Activated CD8-positive, alpha-beta T cell treated with anti-CD3 and anti-CD28 coated beads, Interleukin-2, amount 10 ng/mL, durations not matched to agents 7 days and 5 days (primary cell): ENCODE data around the gene BTRC. TPM values are rescaled to one million over a fixed set of nuclear protein-coding genes. Genes with fewer than 3 reads are reported as not detected.

Source experiments
- ATAC-seq: fragments of 150-1000 bp; cut with Tn5 transposase; one replicate; pipeline ENCODE4 v1.10.0; 2021; ENCODE audit warnings: moderate library complexity
- CTCF ChIA-PET: fragments of 350-600 bp; sonication (Branson Sonifier 250); formaldehyde crosslinking; loops from one replicate; lab custom pipeline; 2021; ENCODE audit warnings: antibody characterized with exemption; lab: Charles Lee
- POLR2A ChIA-PET: fragments of 350-600 bp; sonication (Branson Sonifier 250); formaldehyde crosslinking; loops from one replicate; lab custom pipeline; 2021; ENCODE audit warnings: antibody characterized with exemption; lab: Charles Lee
- DNase-seq: peaks from one replicate; pipeline ENCODE4 v3.0.0-alpha.2; 2020
- H3K27ac Mint-ChIP-seq: one replicate; pipeline ENCODE4 v1.8.0; 2021; ENCODE audit warnings: mild to moderate bottlenecking, mixed read lengths
- H3K27me3 Mint-ChIP-seq: one replicate; pipeline ENCODE4 v1.8.0; 2021; ENCODE audit warnings: low read depth, mixed read lengths
- H3K36me3 Mint-ChIP-seq: one replicate; pipeline ENCODE4 v1.8.0; 2021; ENCODE audit warnings: low read depth, mixed read lengths
- H3K4me1 Mint-ChIP-seq: one replicate; pipeline ENCODE4 v1.8.0; 2021; ENCODE audit warnings: low read depth, mixed read lengths
- H3K4me3 Mint-ChIP-seq: one replicate; pipeline ENCODE4 v1.8.0; 2021; ENCODE audit warnings: mild to moderate bottlenecking, mixed read lengths
- H3K9me3 Mint-ChIP-seq: one replicate; pipeline ENCODE4 v1.8.0; 2022; ENCODE audit warnings: mixed read lengths; ENCODE audit not compliant: insufficient read depth
- total RNA-seq, 2 experiments: library from RNA; stranded (reverse); gene quantifications; one replicate each; pipeline ENCODE4 v1.2.3, GENCODE V29; 2021

The BTRC gene
- total RNA-seq, 2 experiments from 2014 or later: 11.0 to 11.2 TPM

DNA sequence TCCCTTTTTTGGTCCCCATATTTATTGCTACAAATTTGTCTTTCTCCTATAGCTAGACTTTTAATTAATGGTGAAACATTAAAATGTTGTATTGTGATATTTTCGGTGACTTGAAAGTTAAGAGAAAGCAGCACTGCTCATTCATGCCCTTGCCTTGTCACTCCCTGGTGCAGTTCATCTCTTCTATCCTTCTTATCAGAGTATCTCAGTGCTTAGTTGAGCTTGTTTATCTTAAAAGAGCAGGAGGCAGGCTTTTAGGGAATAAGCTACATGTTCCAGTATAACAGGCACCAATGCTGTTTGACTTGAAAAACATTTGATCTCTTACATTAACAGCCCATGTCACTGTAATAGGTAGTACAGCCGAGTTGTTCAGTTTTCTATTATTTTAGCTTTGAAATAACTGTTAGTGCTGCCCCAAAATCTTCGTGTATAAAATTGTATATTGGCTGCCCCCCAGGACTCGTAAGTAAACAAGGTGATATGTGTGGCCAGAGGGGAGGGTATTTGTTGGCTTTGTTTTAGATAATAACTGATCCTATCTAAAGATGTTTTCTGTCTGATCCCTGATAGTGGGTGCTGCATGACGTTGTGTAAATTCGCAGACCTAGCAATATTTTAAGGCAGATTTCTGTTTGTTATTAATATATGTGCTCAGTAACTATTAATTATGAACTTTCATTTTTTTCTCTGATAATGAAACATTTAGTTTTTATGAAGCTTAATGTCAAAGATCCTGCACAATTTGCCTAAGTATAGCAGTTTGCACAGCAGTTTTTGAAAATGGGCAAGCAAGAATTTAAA, 96.5 kb downstream of the BTRC start:
- no peak for ATAC-seq
- CTCF ChIA-PET: interaction anchor here (1.0 to 2.0 kb wide), 4 partner anchors 11 to 237 kb away, joined by 3 to 19 read pairs (median 6); no protein-coding TSS in a partner anchor
- H3K4me3 Mint-ChIP-seq: no peak overlapping the region
- H3K4me1 Mint-ChIP-seq: peaks cover 15% of the 10 kb centered on the region
- no peaks in the 10 kb centered on the region for H3K36me3 Mint-ChIP-seq
- POLR2A ChIA-PET: no interaction called here
- no peak for DNase-seq
- H3K9me3 Mint-ChIP-seq: no peaks in the 10 kb centered on the region
- no peak overlapping the region for H3K27ac Mint-ChIP-seq
- H3K27me3 Mint-ChIP-seq: peaks cover 31% of the 10 kb centered on the region

DNA sequence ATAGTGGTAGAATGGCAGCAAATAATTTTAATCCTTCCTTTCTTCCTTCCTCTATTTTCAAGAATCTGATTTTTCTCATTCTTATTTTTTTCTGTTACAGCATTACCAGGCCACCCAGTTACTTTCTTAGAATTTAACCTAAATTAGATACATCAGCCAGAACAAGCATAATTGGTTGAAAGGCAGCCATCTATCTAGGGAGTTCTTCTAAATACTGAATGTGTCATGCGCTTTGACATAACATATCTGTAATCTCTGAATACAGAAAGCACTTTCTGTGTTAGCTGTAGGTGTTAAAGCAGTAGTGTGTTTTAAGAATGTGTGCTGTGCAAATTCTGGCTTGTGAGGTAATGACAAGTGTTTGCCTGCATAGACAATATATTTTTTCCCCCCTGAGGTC, 97.3 kb downstream of the BTRC start:
- Mint-ChIP-seq H3K4me1 (peaks cover 15% of the 10 kb centered on the region), H3K27me3 (peaks cover 33% of the 10 kb centered on the region), H3K36me3 (no peaks in the 10 kb centered on the region), H3K4me3 (no peak overlapping the region), H3K9me3 (no peaks in the 10 kb centered on the region), H3K27ac (no peak overlapping the region)
- ATAC-seq (no peak), DNase-seq (no peak)
- ChIA-PET CTCF (interaction anchor here (1.0 to 2.0 kb wide), 4 partner anchors 11 to 238 kb away, joined by 3 to 19 read pairs (median 6); no protein-coding TSS in a partner anchor), POLR2A (no interaction called here)

DNA sequence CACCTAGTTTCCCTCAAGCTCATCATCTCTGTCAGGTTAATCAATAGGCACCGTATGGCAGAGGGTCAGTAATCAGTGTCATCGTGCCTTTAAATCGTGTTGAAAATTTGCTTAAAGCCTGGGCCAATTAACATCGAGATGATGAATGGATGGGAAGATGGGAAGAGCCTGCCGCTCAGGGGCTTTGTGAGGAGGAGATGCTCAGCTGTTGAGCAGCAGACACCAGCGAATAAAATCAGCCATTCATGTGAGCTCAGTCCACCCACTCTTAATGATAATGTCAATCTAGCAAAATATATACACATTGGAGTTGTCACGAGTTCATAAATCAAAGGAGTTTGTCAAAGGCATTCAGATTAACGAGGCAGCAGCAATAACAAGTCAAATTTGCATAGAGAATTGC, 97.7 kb downstream of the BTRC start:
- no peaks in the 10 kb centered on the region for H3K36me3 Mint-ChIP-seq
- ChIA-PET POLR2A (no interaction called here), CTCF (interaction anchor here (1.7 to 2.9 kb wide), 4 partner anchors 11 to 238 kb away, joined by 4 to 19 read pairs (median 13); no protein-coding TSS in a partner anchor)
- H3K27me3 Mint-ChIP-seq: peaks cover 33% of the 10 kb centered on the region
- H3K4me3 Mint-ChIP-seq: no peak overlapping the region
- no peak overlapping the region for H3K27ac Mint-ChIP-seq
- DNase-seq (no peak), ATAC-seq (no peak)
- H3K9me3 Mint-ChIP-seq: no peaks in the 10 kb centered on the region
- peaks cover 15% of the 10 kb centered on the region for H3K4me1 Mint-ChIP-seq

DNA sequence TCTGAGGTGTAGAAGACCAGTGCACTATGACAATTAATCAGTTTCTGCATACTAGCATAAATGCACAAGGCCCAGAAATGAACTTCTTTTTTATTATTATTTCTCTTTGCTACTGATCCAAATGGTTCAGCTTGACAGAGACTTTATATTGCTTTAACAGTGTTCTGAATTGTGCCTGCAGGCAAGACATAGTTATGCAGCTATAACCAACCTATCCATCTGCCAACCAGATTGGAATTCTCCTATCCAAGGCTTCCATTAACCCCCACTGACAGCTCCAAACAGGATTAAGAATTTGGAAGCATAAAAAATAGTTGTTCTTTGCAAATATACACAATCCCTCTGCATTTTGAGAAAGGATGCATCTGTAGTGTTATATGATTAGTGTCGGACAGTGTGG, 98.2 kb downstream of the BTRC start:
- Mint-ChIP-seq H3K4me1 (peaks cover 15% of the 10 kb centered on the region), H3K4me3 (no peak overlapping the region), H3K36me3 (no peaks in the 10 kb centered on the region), H3K9me3 (no peaks in the 10 kb centered on the region), H3K27ac (no peak overlapping the region), H3K27me3 (peaks cover 35% of the 10 kb centered on the region)
- ChIA-PET CTCF (interaction anchor here (1.1 to 3.2 kb wide), 4 partner anchors 10 to 186 kb away, joined by 3 to 20 read pairs (median 11); no protein-coding TSS in a partner anchor), POLR2A (no interaction called here)
- ATAC-seq: no peak
- DNase-seq: no peak

DNA sequence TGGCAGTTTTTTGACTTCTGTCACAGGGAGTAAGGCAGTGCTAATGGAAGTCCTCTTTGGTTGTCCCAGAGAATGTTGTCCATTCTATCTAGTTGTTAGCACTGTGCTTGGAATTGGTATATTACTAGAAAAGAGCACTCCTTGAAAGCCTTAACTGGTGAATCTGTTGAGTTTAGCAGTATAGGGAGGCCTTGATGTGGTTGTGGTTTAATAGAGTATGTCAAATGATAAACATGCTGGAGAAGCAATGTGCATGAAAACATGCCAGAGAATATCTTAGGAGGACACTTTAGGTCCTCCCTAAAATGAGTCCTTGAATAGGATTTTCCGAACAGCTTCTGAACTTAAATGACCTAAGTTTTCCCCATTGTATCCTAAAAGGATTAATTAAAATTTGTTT, 98.6 kb downstream of the BTRC start:
- ChIA-PET POLR2A (no interaction called here), CTCF (interaction anchor here (1.1 to 3.2 kb wide), 7 partner anchors 8 to 239 kb away, joined by 3 to 20 read pairs (median 10); no protein-coding TSS in a partner anchor)
- DNase-seq: no peak
- no peak overlapping the region for H3K27ac Mint-ChIP-seq
- H3K9me3 Mint-ChIP-seq: no peaks in the 10 kb centered on the region
- no peak for ATAC-seq
- peaks cover 37% of the 10 kb centered on the region for H3K27me3 Mint-ChIP-seq
- no peaks in the 10 kb centered on the region for H3K36me3 Mint-ChIP-seq
- H3K4me3 Mint-ChIP-seq: no peak overlapping the region
- H3K4me1 Mint-ChIP-seq: peaks cover 15% of the 10 kb centered on the region

DNA sequence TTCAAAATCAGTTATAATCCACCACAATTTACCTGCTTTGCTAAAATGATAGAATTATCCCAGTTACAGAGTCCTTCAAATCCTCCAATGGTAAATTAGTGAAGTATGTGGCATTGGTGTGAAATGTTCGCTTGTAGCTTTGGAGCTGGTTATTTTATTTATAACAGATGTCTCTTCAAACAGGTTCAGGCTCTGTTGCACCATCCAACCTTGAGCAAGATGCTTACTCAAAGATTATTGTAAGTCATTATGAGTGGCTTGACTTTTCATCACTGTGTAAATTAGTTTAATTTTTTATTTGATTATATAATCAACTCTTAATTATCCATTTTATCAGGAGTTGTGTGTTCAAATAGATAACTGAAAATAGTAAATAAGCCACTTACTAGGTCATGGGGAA, 99.4 kb downstream of the BTRC start:
- ChIA-PET POLR2A (no interaction called here), CTCF (interaction anchor here (1.1 to 3.2 kb wide), 8 partner anchors 9 to 239 kb away, joined by 3 to 20 read pairs (median 8); no protein-coding TSS in a partner anchor)
- ATAC-seq (no peak), DNase-seq (no peak)
- Mint-ChIP-seq H3K4me1 (peaks cover 15% of the 10 kb centered on the region), H3K27ac (no peak overlapping the region), H3K9me3 (no peaks in the 10 kb centered on the region), H3K36me3 (no peaks in the 10 kb centered on the region), H3K4me3 (no peak overlapping the region), H3K27me3 (peaks cover 39% of the 10 kb centered on the region)

DNA sequence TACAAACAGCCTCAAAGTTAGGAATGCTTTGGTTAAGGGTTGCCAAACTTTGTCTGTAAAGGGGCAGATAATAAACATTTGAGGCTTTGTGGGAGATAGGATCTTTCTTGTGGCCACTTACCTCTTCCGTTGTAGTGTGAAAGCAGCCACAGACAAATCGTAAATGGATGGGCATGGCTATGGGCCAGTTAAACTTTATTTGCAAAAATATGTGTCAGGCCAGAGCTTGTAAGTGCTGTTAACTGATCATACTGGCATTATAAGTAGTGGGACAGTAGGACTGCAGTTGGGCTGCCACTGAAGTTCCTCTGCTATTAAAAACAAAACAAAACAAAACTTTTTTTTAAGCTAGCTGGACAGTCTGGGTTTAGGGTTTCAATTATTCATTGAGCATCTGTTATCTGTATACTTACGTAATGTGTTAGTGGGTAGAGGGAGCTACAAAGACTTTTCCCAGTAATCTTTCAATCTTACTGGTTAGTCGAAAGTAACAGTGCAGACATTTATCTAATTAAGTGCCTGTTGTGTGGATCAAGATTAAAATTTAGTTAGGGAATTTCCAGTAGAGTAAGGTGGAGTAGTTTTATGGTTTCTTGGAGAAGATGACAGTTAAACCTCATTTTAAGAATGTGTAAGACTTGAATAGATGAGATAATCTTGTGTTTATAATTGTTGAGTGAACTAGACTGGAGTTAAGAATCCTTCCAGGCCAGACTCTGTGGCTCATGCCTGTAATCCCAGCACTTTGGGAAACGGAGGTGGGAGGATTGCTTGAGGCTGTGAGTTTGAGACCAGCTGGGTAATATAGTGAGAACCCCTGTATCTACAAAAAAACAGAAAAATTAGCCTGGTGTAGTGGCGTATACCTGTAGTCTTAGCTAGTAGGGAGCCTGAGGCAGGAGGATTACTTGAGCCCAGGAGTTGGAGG, 100.1 kb downstream of the BTRC start:
- ChIA-PET POLR2A (no interaction called here), CTCF (interaction anchor here (1.1 to 3.2 kb wide), 8 partner anchors 8 to 240 kb away, joined by 3 to 20 read pairs (median 8); no protein-coding TSS in a partner anchor)
- Mint-ChIP-seq H3K36me3 (no peaks in the 10 kb centered on the region), H3K9me3 (no peaks in the 10 kb centered on the region), H3K4me1 (peaks cover 15% of the 10 kb centered on the region), H3K27ac (no peak overlapping the region), H3K4me3 (no peak overlapping the region), H3K27me3 (peaks cover 39% of the 10 kb centered on the region)
- ATAC-seq (peak; percentile 61), DNase-seq (peak; percentile 26)

DNA sequence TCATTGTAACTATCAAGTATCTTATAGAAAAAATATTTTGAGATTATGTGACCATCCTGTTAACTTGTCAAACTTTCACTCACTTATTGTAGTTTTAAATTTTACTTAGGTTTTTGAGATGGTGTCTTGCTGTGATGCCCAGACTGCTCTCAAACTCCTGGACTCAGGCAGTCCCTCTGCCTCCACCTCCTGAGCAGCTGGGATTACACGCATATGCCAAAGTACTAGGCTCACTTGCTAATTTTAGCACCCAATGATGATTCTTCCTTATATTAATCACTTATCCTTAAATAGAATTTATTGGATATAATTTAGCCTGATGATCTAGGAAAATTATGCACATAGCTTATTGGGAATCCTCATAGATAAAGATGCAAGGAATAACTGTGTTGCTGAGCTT, 104.9 kb downstream of the BTRC start:
- H3K27ac Mint-ChIP-seq: no peak overlapping the region
- H3K36me3 Mint-ChIP-seq: no peaks in the 10 kb centered on the region
- no peak overlapping the region for H3K4me3 Mint-ChIP-seq
- ChIA-PET CTCF (interaction anchor here (0.6 to 1.3 kb wide), 4 partner anchors 8 to 160 kb away, joined by 3 to 4 read pairs (median 3); no protein-coding TSS in a partner anchor), POLR2A (no interaction called here)
- H3K9me3 Mint-ChIP-seq: no peaks in the 10 kb centered on the region
- DNase-seq (no peak), ATAC-seq (no peak)
- peaks cover 5% of the 10 kb centered on the region for H3K4me1 Mint-ChIP-seq
- peaks cover 22% of the 10 kb centered on the region for H3K27me3 Mint-ChIP-seq

DNA sequence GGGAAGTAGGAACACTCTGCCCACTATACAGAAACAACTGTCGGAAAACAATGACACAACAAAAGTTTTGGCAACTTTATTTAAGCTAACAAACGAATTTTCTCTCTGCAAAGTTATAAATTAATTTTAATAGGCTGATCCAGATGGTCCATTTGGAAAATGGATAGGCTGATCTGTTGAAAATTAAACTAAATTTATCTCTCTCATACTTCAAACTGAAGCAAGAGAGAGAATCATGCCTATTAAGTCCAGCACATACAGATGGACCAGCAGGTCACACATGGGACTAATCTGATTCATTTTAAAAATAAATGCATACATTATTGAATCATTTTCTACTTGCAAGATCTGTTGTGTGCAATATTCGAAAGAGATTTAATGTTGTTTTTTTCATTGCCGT, 110.1 kb downstream of the BTRC start:
- Mint-ChIP-seq H3K27ac (no peak overlapping the region), H3K4me3 (no peak overlapping the region), H3K4me1 (peaks cover 4% of the 10 kb centered on the region), H3K36me3 (no peaks in the 10 kb centered on the region), H3K27me3 (peaks cover 7% of the 10 kb centered on the region), H3K9me3 (no peaks in the 10 kb centered on the region)
- ATAC-seq: no peak
- ChIA-PET POLR2A (no interaction called here), CTCF (interaction anchor here (1.2 to 5.8 kb wide), 2 partner anchors 20 to 251 kb away, joined by 6 to 38 read pairs; no protein-coding TSS in a partner anchor)
- DNase-seq: no peak

DNA sequence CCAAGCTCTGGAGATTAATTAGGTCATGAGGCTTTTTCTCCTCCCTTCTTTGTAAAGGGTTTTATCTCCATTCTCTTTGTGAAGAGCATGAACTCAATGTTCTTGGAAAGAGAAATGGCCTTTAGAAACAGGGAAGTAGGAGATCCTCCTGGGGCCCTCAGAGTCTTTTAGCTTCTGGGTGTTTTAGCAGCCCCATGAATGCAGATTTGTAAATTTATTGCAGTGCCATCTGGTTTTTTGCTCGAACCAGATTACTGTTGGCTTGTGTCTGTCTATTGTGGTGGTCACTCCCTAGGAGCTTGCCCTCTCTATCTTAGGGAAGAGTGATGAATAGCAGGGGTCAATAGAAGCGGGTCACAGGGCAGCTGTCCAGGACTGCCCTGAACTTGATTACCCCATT, 110.6 kb downstream of the BTRC start:
- H3K9me3 Mint-ChIP-seq: no peaks in the 10 kb centered on the region
- H3K27me3 Mint-ChIP-seq: peaks cover 5% of the 10 kb centered on the region
- no peak overlapping the region for H3K4me3 Mint-ChIP-seq
- CTCF ChIA-PET: interaction anchor here (1.2 to 5.8 kb wide), 3 partner anchors 14 to 252 kb away, joined by 6 to 38 read pairs (median 9); no protein-coding TSS in a partner anchor
- H3K4me1 Mint-ChIP-seq: peaks cover 4% of the 10 kb centered on the region
- H3K27ac Mint-ChIP-seq: no peak overlapping the region
- no peaks in the 10 kb centered on the region for H3K36me3 Mint-ChIP-seq
- ATAC-seq (no peak), DNase-seq (no peak)
- POLR2A ChIA-PET: no interaction called here
